GM18868 (cell line): ENCODE data around the gene AKNA.

Experiments used
- ATAC-seq: cut with Tn5 transposase; IDR thresholded peaks from one replicate; pipeline ENCODE4 v1.9.1; 2021; ENCODE audit warnings: mild to moderate bottlenecking, moderate library complexity; ENCODE audit not compliant: unreplicated experiment

Gene AKNA

DNA sequence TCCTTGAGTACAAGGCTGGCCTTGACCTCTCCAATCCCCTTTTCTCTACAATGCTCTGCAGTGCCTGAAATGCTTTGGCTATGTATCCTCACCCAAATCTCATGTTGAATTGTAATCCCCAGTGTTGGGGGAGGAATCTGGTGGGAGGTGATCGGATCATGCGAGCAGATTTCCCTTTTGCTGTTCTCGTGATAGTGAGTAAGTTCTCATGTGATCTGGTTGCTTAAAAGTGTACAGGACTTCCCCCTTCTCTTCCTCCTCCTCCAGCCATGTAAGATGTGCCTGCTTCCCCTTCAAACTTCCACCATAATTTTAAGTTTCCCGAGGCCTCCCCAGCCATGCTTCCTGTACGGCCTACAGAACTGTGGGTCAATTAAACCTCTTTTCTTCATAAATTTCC is 28.5 kb upstream of the AKNA start:
- no peak for ATAC-seq

DNA sequence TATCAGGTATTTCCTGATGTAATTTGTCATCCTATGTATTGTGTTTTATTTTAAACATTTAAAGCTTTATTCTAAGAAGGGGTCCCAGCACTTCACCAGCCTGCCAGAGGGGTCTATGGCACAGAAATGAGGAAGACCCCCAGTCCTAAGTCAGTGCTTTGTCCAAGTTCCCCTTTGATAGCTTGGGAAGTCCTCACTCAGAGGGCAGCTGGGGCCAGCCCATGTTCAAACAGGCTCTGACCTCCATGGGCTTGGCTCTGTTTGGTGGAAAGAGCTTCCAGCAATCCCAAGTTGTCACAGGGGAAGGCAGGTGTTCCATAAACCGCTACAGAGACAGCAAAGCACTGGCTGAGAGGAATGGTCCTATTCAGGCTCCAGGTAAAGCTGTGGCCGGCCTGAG is 26.6 kb upstream of the AKNA start:
- no peak for ATAC-seq

DNA sequence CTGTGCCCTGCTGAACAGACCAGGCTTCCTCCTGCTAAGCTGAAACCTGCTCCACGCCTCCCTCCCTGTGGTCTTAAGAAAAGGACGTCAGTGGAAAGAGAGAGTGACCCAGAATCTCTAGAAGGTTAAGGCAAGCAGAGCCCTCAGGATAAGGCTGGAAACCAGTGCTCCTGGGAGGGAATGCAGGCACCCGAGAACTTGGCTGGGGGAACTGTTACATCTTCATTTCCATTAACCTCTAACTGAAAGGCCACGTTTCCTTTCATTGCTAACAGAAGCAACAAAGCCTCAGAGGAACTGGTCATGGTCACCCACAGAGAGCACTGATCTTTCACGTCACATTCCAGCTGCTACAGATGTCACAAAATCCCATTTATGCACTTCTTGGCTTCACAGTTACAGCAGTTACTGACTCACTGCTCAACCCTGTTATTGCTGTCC is 26.1 kb upstream of the AKNA start:
- no peak for ATAC-seq

DNA sequence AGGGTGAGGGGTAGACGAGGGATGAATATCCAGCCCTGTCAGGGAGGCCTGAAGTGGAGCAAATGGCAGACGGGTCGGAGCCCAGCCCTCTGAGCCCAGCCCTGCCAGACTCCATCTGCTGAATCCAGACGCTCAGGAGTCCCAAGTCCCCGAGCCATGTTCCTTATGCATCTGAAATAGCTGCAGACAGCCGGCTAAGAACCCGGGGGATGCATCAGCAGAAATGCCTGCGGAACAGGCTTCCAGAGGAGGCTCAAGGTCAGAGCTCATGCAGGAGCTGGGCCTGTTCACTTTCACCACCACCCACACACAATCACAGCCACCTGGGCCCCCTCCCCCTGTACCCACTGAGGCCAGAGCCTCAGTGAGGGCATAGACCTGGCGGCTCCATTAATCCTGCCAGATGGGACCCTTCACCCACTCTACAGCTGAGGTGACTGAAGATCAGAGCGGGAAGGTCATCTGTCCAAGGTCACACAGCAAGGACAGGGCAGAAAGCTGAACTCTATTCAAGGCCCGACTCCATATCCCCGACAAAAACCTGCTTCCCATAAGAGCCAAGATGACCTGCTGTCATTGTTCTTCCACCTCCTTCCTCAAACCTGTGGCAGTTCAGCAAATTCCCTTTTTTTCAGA is 24.4 kb upstream of the AKNA start:
- ATAC-seq = no peak

DNA sequence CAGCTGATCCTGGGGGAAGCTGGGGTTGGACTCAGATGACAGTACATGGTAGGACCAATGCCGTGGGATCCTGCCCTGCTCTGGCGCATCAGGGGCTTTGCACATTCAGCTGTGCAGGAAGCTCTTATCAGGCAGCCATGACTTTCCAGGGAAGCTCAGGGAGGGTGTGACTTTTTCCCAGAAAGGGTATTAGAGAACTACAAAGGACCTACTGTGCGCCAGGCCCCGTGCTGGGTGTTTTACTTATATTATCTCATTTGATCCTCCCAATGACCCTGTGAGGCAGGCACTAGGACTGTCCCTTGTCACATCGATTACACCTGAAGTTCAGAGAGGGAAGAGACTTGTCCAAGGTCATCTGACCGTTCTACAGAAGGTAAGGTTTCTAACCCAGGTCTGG is 23.7 kb upstream of the AKNA start:
- ATAC-seq = no peak

DNA sequence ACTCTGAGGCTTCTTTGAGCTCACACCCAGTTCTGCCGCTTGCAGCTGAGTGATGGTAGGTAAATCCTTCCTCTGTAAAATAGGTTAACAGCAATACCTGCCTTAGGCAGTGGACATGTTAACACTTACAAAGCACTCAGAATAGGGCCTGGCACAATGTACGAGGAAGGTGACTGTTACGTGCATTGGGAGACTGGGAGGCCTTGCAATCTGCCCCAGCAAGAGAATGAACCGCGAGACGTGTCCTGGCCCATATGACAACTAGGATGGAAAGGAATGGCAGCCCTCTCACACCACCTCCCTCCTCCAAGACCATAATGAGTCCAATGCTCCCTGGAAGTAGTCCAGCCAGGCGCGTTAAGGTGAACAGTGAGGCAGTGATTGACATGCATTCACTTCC is 23.1 kb upstream of the AKNA start:
- ATAC-seq = no peak

DNA sequence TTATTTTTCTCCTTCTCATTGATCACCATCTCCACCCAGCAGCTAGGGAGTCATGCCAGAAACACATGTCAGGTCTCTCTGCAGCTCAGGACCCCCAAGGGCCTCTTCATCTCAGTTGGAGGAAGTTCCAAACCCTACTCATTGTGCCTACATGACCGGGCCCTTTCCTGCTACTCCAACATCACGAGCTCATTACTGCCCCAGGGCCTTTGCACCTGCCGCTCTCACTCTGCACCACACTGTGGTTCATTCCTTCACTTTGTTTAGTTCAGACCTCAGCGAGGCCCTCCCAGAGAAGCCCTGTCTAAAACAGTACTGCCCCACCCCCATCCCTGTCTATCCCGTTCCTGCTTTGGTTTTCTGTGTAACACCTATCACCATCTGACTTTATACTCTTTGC is 22.1 kb upstream of the AKNA start:
- no peak for ATAC-seq

DNA sequence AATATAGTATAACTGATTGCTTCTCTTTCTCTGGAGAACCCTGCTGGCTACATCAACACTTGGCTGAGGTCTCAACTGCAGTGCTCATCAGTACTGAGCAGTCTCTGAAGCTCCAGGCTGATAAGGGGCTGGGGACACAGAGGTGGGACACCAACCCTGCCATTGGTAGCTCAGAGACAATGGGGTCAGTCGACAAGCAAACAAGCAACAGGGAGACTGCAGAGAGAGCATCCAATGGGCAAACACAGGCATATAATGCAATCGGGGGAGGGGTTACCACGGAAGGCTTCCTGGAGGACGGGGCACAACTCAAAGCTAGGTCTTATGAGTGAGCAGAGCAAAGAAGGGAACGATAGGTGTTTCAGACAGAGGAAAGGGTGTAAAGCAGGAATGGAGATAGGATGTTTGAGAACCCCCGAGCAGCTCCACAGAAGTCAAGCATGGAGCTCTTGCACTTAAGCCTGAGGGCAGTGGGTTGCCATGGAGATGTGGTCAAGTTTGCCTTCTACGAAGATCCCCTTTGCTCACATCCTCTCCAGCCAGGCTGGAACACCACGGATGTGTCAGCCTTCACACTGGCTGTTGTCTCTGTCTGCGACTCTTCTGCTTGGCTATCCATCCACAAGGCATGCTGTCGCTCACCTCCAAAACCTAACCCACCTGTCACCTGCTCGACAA is 21.5 kb upstream of the AKNA start:
- no peak for ATAC-seq

DNA sequence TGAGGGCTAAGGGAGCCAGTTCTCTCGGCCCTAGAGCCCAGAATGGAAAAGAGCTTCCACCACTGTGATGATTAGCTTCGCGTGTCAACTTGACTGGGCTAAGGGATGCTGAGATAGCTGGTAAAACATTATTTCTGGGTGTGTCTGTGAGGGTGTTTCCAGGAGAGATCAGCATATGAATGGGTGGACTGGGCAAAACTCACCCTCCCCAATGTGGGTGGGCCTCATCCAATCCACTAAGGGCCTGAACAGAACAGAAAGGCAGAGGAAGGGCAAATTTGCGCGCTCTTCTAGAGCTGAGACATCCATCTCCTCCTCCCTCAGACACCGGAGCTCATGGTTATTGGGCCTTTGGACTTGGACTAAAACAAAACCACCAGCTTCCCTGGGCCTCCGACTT is 20.9 kb upstream of the AKNA start:
- no peak for ATAC-seq

DNA sequence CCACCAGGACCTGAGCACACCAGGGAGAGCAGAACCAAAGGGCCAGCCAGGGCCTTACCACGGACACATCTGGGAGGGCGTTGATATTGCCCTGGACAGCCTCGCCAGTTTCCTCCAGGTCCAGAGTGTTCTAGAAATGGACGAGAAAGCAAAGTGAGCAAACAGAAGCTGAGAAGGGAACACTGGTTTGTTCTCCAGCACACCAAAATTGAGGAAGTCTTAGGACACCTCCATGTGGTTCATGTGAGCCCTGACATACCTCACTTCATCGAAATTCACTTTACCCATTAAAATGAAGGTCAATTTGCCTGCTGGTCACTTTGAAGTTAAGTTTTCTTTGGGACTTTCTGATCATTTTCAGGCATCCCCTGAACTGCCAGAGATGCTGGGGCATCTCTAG is 20.1 kb upstream of the AKNA start:
- ATAC-seq = no peak

DNA sequence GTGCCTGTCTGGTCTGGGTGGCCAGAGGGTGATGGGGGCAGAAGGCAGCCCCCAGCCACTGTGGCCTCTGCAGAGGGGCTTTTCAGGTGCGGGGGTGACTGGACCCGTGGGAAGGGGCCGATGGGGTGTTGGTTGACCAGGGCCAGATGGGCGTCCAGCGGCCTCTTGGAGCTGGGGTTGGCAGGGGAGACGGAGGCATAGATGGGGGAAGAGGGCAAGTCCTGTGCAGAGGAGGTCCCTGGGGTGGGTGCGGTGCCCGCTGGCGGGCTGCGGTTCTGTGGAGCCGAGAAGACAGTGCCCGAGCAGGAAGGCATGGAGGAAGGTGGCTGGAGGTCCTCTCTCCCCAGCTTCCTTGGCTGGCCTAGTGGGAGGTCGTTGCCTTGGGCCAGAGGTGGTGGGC is 18.7 kb upstream of the AKNA start:
- ATAC-seq = no peak

DNA sequence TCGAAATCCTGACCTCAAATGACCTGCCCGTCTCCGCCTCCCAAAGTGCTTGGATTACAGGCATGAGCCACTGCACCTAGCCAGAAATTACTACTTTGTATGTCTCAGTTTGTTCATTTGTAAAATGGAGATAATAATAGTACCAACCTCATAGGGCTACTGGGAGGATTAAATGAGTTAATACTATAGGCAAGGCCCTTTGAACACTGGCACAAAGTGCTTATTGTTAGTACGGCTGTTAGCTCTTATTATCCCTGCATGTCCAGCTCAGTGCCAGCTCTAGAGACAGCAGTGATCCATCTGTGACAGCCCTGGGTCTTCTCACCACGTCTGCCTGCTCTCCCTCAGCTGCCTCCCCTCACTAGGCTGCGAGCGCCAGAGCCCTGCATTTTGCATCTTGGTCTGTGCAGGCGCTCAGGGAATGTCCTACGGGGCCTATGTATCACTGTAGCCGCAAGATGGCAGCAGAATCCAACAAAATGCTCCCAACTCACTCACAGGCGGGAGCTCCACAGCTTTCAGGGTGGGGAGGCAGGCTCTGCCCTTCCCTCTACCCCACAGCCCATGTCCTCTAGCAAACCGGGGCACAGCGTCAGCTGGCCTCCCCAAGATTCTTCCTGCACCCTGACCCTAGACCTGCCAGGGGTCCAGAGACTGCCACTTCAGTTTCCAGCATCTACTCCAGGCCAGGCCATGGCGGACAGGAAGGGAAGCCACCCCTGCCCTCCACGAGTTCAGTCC is 17.7 kb upstream of the AKNA start:
- peak; percentile 89 for ATAC-seq

DNA sequence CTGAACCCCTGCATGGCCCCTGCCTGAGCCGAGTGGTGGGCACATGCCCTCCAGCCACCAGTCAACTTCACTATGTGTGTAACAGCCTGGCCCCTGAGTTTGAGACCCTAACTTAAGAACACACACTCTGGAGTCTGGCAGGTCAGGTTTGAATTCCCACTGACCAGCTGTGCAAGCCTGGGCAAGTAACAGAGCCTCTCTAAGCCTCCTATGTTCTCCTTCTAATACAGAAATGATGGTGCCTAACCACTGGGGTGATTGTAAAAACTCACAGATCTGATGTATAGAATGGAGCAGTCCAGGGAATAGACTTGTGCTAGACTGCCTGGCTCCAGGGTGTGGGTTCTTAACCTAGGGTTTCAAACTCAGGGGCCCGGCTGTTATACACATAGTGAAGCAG is 16.7 kb upstream of the AKNA start:
- no peak for ATAC-seq

DNA sequence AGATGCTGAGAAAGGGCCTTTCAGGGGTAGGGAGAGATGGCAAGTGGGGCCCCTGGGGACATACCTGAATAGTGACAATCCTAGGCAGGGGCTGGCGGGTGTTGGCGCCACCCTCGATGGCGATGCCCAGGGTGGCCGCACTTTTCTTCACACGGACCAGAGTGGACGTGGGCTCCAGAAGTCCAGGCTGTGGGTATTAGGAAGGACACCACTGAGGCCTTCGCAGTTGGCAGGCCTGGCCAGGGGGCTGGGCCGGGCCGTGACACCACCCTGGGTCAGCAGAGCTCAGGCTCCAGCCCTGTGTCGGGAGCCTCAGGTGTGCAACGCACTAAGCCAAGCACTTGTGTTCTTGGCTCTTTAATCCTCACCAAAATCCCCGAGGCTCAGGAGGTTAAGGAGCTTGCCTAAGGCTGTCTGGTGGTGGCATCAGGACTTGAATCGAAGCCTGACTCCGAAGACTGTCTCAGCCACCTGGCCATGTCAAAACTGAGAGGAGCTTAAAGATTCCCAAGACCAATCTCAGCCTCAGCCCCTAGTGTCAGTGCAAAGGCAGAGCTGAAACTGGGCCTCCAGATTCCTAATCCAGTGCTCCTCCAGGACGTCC is 15.5 kb upstream of the AKNA start:
- ATAC-seq = no peak

DNA sequence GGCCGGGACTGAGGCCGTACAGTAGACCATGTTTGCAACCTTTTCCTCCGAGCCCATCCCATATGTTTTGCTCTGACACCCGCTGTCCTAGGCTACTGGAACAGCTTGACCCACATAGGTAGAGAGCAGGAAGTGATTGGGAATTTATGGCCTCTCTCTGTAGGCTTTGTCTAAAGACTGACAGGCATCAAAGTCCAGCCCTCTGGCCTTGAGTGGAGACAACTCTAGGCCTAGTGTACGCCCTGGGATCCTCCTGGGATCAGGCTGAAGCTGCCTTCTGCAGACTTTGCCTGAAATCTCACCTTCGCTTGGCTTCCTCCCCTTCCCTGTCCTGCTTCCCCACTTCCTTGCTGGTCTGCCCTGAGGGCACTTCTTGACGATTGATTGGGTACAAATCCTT is 13.6 kb upstream of the AKNA start:
- no peak for ATAC-seq

DNA sequence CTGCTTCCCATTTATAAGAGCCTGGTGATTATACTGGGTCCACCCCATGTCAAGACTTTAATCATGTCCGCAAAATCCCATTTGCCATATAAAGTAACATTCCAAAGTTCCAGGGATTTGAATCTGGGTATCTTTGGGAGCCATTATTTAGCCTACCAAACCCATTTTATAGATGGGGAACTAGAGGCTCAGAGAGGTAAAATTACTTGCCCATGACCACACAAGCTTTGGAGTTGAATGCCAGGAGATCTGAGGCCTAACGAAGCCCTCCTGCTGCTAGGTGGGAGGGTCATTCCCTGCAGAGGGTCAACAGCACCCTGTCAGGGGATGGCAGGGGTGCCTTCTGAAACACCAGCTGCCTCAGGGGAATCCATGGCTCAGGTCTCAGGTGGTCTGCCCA is 13.0 kb upstream of the AKNA start:
- no peak for ATAC-seq

DNA sequence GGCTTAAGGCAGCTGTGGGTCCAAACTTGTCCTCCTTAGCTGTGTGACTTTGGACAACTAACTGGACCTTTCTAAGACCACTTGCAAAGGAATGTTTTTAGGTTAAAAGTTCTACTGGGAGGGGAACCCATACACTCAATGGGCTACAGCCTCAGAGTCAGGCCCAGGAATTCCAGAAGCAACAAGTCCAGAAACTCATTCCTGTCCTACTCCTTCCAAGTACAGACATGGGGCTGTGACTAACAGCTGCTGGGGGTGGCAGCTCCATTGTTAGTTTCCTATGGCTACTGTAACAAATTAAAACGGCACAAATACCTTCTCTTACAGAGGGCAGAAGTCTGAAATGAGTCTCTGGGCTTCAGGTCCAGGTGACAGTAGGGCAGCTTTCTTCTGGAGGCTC is 12.4 kb upstream of the AKNA start:
- no peak for ATAC-seq

DNA sequence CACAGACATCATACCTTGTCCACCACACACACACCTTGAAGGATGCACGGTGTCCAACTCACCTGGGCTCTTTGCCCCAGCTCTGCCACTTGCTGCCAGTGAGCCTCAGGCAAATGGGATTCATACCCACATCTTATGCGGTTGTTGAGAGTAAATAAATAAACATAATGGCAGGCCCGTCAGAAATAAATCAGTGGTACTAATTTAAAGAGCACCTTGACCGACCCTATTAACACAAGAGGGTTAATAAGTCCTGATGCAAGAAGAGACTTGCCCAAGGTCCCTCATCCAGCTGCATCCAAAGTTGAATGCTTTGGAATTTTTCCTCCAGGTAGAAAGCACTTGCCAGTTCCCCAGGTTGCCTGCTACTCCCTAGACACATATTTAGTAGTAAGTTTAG is 11.6 kb upstream of the AKNA start:
- ATAC-seq = no peak

DNA sequence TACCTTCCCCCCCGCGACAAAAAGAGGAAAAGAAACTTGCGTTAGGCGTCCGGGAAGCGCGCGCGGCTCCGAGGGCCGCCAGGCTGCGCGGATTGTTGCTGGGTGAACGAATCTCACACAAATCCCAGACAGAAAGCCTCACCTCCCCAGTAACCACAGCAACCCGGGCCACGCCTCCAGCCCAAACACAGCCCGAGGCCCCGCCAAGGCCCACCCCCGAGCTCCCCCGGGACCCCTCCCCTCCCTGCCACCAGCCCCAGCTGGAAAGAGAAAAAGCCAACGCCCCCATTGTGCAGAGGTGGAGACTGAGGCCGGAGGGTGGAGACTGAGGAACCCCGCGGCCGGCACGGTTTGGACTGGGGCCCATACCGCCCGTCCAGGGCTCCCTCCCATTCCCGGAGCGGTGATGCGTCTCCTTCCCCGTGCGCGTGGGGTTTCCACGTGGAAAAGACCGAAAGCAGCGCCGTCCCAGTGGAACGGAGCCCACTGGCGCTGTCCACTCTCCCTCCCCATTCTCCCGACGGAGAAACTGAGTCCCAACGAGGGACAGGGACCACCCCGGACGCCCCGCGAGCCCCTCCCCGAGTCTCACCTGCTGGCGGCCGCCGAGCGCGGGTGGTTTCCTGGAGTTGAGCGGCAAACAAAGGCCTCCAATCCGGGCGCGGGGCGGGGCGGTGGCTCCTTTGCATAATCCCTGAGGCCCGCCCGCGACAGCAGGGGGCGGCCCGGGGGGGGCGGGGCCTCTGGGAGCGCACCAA is 10.2 kb upstream of the AKNA start:
- peak; percentile 74 for ATAC-seq

DNA sequence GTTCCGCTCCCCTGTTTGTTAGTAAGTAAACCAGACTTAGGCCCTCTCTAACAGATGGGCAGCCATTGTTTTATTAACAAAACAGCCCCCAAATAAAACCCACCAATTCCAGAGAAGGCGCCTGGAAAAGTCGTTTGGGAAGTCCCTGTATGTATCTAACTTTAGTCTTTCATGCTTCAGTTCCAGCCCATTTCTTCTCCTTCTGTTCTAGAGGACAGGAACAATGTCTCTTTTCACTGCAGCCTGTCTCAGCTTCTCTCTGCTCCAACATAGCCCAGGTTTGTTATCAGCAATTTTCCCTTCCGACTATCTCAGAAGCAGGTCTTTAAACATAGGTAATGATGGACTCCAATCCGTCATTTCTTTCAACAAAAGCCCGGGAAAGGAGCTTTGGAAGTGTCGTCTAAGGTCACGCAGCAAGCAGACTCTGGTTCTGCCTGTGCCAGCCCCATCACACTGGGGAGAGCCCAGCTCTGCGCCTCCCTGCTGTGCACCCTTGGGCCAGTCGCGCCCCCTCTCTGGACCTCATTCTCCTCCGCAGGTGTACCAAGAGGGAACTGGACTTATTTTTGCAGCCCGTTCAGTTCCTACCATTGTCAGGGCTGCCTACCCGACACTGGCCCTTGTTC is 9.6 kb upstream of the AKNA start:
- no peak for ATAC-seq
